NOMO-1 treated with dmso at 0.1 percent for 144 hours (cell line): ENCODE results near the gene BUD31.
"Not testable (repeated sequence)": the region's sequence is repeated elsewhere in the genome, so short reads cannot be mapped to it uniquely, and the experiment has no call there.

Experiments used
- DNase-seq: peaks from one replicate; lab custom pipeline; 2025; ENCODE audit not compliant: unreplicated experiment; lab: John Stamatoyannopoulos, UW

The BUD31 gene

DNA sequence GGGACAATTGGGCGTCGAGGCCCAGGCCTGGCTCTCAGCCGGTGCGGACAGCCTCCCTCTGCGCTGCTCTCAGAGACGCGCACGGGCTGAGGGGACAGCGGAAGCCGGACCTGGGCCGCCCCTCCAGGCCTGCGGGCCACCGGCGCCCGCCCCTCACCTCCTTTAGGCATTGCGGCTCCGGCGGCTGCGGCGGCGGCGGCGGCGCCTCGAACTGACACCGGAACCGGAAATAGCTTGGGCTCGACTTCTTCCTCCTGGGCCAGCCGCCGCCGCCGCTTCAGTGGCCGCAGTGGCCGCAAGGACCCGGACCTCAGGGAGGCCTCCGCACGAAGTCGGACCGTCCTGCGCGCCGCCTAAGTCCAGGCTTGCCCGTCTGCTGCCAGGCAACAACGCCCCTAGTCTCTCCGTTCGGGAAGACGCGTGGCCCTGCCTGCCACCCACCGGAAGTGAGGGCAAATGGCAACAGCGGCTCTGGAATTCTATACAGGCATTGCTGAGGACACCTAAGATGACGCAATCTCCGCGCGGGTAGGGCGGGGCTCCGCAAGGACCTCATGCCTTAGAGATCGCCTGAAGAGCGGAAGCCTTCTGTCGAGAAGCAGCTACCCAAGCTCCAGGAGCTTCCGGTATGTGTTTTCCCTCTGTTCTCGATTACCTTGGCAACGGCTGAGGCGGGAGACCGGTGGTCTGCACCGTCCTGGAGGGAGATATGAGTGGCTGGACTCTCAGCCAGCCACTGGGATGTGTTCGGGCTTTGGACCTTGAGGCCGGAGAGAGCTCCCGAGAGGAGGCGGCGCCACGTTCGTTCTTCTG lies at the start of gene BUD31, which contains the start of gene PDAP1:
BUD31 (plus strand) TSS at position 591 of the 813 bp plus-strand sequence. CDS start 2,124 bp downstream, outside the sequence.
PDAP1 (minus strand) TSS at position 219 of the 813 bp plus-strand sequence; CDS start at position 170, 49 bp downstream.
- peak; percentile 98 for DNase-seq

DNA sequence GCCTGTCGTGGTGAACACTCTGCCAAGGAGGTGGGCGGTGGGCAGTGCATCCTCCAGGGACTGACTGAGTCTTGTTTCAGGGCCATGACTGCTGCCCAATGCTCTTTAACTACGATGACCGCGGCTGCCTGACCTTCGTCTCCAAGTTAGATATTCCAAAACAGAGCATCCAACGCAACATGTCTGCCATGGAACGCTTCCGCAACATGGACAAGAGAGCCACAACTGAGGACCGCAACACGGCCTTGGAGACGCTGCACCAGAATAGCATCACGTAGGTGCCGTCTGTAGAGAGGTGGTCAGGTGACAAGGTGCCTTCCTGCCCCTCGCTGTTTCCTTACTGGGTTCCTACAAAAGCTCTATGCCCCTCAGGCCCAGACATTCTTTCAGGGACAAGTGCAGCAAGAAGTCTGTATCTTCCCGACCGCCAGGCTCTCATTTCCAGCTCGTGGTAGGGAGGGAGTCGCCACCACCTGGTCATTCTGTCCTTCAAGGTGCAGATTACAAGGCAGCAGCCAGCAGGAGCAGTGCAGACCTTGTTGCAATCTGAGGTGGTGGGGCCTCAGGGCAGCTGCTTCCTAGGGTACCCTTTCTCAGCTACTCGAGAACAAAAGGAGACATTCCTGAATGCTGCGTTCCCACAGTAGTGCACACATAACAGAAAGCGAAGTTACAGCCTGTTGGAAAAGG lies 49.2 kb upstream of the BUD31 start:
- DNase-seq = no peak

DNA sequence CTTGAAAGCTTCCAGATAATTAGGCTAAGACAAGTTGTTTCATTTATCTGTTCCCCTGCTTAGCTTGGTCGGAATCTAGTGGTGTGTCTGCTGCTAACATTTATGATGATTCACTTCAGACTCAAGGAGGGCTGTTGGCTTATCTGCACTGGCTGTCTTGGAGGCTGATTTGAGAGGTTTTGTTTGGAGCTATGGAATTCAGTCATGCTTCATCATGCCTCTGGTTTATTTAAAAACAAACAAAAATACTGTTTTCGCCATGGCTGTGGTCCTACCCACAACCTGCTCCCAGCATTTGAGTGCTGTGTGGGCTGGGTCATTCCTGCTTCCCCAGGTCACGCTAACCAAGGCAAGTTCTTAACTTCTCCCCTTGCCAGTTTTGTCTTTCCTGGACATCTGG lies 46.0 kb upstream of the BUD31 start:
- no peak for DNase-seq

DNA sequence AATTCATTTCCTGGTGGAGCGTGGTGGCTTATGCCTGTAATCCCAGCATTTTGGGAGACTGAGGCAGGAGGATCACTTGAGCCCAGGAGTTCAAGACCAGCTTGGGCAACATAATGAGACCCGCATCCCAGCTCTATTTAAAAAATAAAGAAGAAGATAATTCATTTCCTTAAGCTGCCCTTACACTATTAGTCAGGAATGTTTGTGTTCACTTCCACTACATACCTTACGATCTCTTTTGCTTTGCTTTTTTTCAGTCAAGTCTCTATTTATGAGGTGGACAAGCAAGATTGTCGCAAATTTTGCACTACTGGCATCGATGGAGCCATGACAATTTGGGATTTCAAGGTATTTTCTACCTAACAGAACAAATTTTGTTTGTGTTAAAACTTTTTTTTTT lies 45.5 kb upstream of the BUD31 start:
- no peak for DNase-seq

DNA sequence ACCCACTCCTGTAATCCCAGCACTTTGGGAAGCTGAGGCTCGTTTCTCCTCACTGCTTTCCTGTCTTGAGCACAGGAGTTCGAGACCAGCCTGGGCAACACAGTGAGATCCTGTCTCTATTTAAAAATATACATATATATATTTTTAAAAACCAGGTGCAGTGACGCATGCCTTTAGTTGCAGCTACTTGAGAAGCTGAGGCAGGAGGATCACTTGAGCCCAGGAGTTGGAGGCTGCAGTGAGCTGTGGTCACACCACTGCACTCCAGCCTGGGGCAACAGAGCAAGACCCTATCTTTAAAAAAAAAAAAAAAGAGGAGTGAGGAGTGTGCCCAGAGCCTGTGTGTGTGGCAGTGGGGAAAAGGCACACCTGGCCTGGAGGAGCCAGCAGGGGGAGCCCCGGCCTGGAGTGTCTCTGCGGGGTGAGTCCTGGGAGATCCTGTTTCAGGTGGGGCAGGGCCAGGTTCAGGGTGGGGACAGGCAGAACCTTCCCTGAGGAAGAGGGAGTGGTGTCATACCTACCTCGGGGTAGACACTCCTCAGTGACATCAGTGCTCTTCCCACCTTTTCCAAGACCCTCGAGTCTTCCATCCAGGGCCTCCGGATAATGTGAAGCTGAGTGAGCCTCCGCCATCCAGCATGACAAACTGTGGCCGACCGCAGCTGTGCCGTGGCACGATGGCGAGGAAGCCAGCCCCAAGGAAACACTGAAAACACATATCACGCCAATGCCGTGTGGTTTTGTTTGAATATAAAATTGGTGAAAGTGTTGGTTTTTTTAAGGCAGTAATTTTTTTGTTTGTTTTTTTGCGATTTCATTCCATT lies 43.2 kb upstream of the BUD31 start:
- DNase-seq = no peak

DNA sequence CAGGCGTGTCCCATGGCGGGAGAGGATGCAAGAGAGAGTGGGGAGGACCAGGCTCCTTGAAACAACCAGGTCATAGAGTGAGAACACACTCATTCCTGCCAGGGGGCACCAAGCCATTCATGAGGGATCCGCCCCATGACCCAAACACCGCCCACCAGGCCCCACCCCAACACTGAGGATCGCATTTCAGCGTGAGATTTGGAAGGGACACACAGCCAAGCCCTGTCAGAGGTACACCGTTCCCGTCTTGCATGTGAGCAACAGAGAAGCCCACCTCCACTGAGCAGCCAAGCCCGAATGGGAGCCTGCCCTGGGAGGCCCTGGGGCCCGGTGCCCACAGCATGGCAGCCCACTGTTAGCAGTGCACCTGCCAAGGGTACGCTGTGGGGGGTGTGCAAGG lies 42.1 kb upstream of the BUD31 start:
- no peak for DNase-seq

DNA sequence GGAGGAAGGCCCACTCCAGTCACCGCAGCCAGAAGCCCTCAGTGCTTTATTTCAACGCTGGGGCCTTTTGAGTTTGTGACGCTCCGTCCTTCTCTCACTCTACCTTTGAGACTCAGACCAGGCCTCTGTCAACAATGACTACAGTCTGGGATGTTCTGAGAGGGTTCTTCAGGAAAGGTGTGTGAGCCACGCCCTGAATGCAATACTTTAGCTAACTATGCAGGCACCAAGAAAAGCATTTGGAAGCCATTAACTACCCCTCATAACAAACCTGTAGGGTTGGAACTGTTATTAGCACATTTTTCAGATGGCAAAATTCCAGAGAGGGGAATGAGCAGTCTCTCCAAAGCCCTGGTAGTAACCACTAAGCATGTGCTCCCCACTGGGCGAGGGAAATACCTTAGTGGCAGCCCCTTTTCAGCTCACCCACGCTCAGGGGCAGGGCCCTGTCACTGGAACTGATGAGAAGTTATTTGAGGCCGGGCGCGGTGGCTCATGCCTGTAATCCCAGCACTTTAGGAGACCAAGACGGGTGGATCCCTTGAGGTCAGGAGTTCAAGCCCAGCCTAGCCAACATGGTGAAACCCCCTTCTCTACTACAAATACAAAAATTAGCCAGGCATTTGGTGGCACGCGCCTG lies 39.9 kb upstream of the BUD31 start:
- no peak for DNase-seq

DNA sequence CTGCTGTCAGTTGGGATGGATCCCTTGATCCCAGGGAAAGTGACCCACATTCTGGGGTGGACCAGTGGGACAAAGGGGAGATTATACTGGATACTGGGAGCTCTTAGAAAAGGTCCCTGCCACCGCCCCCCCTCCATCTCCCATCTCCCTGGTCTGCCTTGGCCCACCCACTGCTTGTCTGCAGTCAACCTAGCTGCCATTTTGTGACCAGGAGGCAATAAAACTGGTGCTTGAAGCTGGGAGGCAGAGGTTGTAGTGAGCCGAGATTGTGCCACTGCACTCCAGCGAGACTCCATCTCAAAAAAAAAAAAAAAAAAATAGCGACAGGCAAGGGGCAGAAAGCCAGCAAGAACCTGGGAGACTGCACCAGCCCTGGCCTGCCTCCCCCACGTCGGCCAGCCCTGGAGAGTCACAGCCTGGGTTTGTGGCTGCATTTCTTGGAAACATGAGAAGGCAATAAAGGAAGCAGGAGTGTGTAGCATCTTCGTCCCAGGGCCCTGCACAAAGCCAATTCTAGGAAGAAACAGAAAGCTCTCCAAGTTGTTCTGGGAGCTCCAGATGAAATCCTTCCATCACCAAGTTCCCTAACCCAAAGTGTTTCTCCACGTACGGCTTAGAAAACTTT lies 38.9 kb upstream of the BUD31 start:
- DNase-seq = no peak

DNA sequence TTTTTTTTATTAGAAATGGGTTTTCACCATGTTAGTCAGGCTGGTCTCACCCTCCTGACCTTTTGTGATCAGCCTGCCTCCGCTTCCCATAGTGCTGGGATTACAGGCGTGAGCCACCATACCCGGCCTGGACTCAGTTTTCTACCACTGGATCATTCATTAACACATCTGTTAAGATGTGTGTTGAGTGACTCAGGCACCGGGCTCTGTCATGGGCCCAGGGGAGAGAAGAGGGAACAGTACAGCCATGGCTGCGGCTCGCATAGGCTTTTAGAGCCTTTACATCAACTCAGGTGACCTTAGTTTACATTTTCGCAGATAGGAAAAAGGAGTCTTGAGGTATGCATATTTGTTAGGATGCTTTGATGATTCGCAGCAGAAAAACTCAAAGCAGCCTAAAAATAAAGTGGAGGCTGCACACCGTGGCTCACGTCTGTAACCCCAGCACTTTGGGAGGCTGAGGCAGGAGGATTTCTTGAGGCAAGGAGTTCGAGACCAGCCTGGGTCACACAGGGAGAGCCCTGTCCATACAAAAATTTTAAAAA lies 37.3 kb upstream of the BUD31 start:
- DNase-seq = no peak

DNA sequence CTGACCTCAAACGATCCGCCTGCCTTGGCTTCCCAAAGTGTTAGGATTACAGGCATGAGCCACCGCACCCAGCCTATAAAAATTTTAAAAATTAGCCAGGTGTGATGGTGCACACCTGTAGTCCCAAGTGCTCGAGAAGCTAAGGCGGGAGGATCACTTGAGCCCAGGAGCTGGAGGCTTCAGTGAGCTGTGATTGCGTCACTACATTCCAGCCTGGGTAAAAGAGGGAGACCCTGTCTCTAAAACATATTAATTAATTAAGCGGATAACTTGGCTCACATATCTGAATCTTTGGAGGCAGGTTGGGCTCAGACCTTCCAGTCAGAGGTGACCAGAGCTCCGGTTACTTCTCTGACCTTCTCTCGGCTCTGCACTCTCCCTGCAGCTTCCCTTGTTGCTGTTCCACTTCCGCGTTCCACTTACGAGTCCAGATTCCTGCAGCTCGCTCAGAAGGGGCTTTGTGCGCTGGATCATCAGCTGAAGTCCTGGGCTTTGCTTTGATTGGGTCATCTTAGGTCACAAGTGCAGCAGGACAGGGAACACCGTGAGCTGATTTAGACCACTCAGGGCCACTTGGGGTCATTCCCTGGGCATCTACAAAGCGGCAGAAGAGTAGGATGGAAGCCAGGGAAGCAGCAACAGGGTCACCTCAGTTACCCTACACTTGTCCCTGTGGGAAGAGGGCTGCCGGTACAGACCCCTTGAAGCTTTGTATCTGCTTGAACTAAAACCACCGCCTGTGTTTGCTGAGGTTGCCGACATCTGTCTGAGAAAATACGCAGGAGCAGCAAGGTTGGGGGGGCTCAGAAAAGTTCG lies 36.3 kb upstream of the BUD31 start:
- DNase-seq = no peak

DNA sequence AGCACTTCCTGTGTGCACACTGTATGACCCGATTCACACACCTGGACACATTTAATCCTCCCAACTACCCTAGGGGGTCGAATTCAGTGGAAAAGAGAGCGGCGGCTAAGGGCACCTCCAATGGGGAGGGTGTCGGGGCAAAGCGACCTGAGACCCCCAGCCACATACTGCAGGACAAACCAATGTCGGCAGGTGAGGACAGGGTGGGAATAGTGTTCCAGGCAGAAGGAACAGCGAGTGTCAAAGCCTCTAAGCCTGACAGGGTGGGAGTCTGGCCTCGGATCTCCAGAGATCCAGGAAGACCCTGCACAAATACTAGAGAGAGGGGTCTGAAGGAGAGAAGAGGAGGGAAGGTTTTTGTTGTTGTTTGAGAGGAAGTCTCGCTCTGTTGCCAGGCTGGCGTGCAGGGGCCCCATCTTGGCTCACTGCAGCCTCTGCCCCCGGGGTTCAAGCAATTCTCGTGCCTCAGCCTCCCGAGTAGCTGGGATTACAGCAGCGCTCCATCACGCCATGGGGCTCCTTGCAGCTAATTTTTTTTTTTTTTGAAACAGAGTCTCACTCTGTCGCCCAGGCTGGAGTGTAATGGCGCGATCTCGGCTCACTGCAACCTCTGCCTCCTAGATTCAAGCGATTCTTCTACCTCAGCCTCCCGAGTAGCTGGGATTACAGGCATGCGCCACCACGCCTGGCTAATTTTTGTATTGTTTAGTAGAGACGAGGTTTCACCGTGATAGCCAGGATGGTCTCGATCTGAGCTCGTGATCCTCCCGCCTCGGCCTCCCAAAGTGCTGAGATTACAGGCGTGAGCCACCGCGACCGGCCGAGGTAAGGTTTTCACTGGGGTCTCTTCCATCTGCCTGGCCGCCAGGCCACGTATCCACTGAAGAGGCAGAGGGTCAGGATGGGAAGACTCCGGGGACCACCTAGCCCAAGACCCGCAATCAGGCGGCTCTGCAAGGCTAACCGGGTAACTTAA lies 35.4 kb upstream of the BUD31 start:
- no peak for DNase-seq

DNA sequence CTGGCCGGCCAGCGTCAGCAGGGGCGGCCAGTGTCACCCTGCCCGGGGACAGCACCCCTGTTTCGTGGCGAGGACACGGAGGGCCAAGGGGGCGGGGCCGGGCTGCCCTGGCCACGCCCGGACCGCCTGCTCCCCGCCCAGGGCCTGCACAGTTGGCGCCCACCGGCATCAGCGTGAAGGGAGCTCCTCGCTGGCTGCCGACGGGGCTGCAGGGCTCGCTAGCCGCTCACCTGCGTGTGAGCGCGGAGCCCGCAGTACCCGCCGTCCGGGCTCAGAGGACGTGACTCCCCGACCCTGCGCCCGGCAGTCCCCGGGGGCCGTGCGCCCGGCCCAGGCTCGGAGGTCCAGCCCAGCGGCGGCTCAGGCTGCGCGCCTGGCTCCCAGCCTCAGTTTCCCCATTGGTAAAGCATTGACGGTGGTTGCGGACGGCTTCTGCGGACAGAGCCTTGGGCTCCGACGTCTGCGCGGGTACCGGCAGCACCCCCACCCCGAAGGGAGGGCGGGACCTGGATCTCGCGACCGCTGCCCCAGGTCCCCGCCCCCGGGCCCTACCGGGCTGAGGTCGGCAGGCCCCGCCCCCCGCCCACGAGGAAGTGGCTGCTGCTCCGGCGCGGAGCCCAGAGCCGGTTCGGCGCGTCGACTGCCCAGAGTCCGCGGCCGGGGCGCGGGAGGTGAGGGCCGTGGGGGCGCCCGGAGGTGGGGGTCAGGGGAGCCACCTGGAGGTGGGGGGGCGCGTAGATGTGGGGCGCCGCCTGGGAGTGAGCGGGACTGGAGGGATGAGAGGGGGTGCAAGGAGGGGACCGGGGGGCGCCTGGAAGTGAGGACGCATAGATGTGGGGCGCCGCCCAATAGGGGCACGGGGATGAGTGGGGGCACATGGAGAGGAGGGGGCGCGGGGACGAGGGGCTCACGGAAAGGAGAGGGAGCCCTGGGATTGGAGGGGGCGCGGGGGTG lies 34.4 kb upstream of the BUD31 start, which contains the start of gene ARPC1B:
ARPC1B (plus strand) TSS at position 620 of the 954 bp plus-strand sequence. CDS start 10,985 bp downstream, outside the sequence.
- peak; percentile 92 for DNase-seq

DNA sequence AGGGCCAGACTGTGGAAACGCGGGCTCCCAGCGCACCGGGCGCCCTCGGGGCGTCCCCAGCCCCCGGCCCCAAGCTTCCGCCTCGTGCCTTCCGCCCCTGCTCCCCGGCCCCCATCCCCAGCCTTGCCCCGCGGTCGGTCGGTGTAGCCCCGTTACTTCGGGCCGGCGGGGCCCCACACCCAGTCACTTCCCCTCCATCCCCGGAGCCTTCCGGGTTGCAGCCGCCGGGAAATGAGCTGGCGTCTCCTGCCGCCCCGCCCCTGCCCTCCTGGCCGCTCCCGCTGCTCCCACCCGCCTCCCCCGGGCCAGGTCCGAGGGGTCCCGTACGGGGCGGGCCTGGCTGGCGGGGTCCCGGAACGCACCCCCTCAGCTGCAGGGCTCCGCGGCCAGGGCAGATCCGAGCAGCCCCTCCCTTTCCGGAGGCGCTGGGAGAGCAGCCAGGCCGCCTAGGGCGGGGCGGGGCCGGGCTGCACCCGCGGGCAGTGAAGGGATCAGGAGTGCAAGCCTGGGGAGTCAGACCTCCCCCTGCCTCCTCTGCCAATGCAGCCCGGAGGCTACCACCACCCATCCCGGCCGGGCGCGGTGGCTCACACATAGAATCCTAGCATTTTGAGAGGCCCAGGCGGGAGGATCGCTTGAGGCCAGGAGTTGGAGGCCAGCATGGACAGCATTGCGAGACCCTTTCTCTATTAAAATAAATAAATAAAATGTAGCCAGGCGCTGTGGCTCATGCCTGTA lies 33.5 kb upstream of the BUD31 start:
- peak; percentile 87 for DNase-seq

DNA sequence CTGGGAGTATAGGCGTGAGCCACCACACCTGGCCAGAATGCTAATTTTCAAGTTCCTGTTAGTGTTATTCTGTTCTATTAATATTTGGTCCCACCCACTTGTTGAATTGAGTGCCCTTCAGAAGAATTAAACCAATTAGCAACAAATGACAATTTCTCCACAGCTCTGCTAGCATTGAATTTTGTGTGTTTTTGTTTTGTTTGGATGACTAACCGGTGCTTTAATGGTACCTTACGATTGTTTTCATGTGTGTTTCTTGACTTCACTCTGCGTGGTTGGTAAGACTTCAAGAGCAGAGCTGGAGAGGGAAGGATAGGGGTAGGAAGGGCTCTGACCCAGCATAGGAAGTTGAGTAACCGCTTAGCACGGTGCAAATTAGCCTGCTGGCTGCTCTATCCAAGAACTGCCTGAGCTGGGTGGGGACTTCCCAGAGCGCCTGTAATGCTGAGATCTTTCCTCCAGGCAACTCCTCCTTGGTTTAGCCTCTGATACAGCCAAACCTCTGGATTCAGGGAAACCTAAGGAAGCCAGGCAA lies 29.7 kb upstream of the BUD31 start:
- DNase-seq = peak; percentile 97

DNA sequence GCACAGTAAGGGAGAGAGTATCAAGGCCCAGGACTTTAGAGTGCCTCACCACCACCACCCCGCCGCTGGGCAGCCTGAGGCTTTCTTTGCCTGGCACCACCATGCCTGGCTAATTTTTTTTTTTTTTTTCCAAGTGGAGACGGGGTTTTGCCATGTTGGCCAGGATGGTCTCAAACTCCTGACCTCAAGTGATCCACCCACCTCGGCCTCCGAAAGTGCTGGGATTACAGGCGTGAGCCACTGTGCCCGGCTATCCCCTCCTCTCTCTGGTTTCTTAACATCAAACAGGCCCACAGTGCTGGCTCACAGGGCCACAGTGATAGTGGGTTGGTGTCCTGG lies 29.1 kb upstream of the BUD31 start:
- not testable (repeated sequence) for DNase-seq
